IMR-90 (cell line): Measurements from ENCODE around the gene TAF10.

Experiments
- BHLHE40 ChIP-seq: fragments of 150-350 bp; IDR thresholded peaks from 2 replicates; pipeline ENCODE4 v1.6.1; 2016; ENCODE audit warnings: mild to moderate bottlenecking, low read depth, low read length
- CEBPB ChIP-seq: IDR thresholded peaks from 2 replicates; pipeline ENCODE4 v1.6.1; 2012; ENCODE audit warnings: low read depth, low read length, improper control_type of control experiment
- CTCF ChIP-seq: conservative IDR thresholded peaks from 2 replicates; pipeline ENCODE4 v1.5.1; 2012; ENCODE audit warnings: mild to moderate bottlenecking, low read depth, low read length, improper control_type of control experiment
- MAZ ChIP-seq: IDR thresholded peaks from 2 replicates; pipeline ENCODE4 v1.6.1; 2012; ENCODE audit warnings: low read depth, mild to moderate bottlenecking, low read length, improper control_type of control experiment, moderate library complexity, borderline replicate concordance
- POLR2A ChIP-seq: IDR thresholded peaks from 2 replicates; pipeline ENCODE4 v1.6.1; 2012; ENCODE audit warnings: mild to moderate bottlenecking, low read depth, low read length
- RAD21 ChIP-seq: IDR thresholded peaks from 2 replicates; pipeline ENCODE4 v1.6.1; 2012; ENCODE audit warnings: low read length, improper control_type of control experiment
- RFX5 ChIP-seq: IDR thresholded peaks from 2 replicates; pipeline ENCODE4 v1.8.0; 2012; ENCODE audit warnings: low read depth, mild to moderate bottlenecking, low read length, moderate library complexity
- SMC3 ChIP-seq: fragments of 150-350 bp; IDR thresholded peaks from 2 replicates; pipeline ENCODE4 v1.6.1; 2016; ENCODE audit warnings: low read depth, mild to moderate bottlenecking, antibody characterized with exemption, low read length, moderate library complexity

GRCh38 chr11:6567371-6567745, 44.7 kb downstream of the TAF10 start:
- no peak for TF ChIP-seq CTCF
- TF ChIP-seq CEBPB: no peak
- no peak for TF ChIP-seq SMC3
- TF ChIP-seq RAD21: no peak
- no peak for TF ChIP-seq POLR2A
- TF ChIP-seq MAZ: no peak
- no peak for TF ChIP-seq BHLHE40
- no peak for TF ChIP-seq RFX5
